Parathyroid adenoma (tissue), 2 donors: Measurements from ENCODE around the gene NCOA7.

ENCODE experiments used
- H2AFZ ChIP-seq: fragments of 300-600 bp; sonication (generic); one replicate; pipeline ENCODE4 v1.7.0; 2017; ENCODE audit warnings: antibody characterized with exemption, mild to moderate bottlenecking
- H3K27ac ChIP-seq: fragments of 300-600 bp; sonication (generic); one replicate; pipeline ENCODE4 v1.7.0; 2017
- H3K27me3 ChIP-seq: fragments of 300-600 bp; sonication (generic); one replicate; pipeline ENCODE4 v1.7.0; 2017; ENCODE audit warnings: low read length; ENCODE audit not compliant: control insufficient read depth, insufficient read depth
- H3K36me3 ChIP-seq: fragments of 300-600 bp; sonication (generic); one replicate; pipeline ENCODE4 v1.7.0; 2017; ENCODE audit warnings: low read length; ENCODE audit not compliant: control insufficient read depth, insufficient read depth
- H3K4me1 ChIP-seq: fragments of 300-600 bp; sonication (generic); one replicate; pipeline ENCODE4 v1.7.0; 2017; ENCODE audit warnings: control low read depth
- H3K4me2 ChIP-seq: fragments of 300-600 bp; sonication (generic); one replicate; pipeline ENCODE4 v1.7.0; 2017; ENCODE audit warnings: low read length
- H3K4me3 ChIP-seq: fragments of 300-600 bp; sonication (generic); one replicate; pipeline ENCODE4 v1.7.0; 2017; ENCODE audit warnings: low read depth, low read length
- H3K79me2 ChIP-seq: fragments of 300-600 bp; sonication (generic); one replicate; pipeline ENCODE4 v1.7.0; 2017; ENCODE audit warnings: control low read depth
- H3K9ac ChIP-seq: fragments of 300-600 bp; sonication (generic); one replicate; pipeline ENCODE4 v1.7.0; 2017; ENCODE audit warnings: mild to moderate bottlenecking
- H3K9me3 ChIP-seq: fragments of 300-600 bp; sonication (generic); one replicate; pipeline ENCODE4 v1.7.0; 2017; ENCODE audit warnings: low read length; ENCODE audit not compliant: control insufficient read depth
- TF ChIP-seq, protein P1 (sequence below): fragments of 300-600 bp; sonication (generic); IDR thresholded peaks from one replicate; pipeline ENCODE4 v1.7.0; 2017; ENCODE audit warnings: antibody characterized with exemption, mild to moderate bottlenecking
- donor health status: primary hyperparathyroidism.

NCOA7 gene

DNA sequence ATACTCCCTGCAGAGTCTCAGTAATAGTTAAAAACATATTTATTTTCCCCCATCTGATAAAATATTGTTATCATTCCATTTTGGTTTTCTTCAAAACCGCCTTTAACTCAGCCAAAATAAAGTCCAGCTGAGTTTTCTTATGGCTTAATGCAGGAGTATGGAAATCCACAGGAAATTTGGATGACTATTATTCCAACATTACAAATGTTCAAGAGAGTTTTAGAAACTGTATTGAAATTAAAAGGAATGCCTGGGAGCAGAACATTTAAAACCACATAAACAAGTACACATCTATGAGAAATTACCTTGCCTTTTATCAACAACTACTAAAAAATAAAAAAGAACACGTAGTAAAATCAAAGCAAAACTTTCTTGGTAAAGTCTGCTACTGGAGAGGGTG lies 45.7 kb downstream of the NCOA7 start:
- H3K27me3 ChIP-seq: no peaks in the 10 kb centered on the region
- H3K4me1 ChIP-seq: peaks cover 3% of the 10 kb centered on the region
- no peak overlapping the region for H2AFZ ChIP-seq
- H3K9me3 ChIP-seq: no peaks in the 10 kb centered on the region
- TF ChIP-seq, protein P1, sequence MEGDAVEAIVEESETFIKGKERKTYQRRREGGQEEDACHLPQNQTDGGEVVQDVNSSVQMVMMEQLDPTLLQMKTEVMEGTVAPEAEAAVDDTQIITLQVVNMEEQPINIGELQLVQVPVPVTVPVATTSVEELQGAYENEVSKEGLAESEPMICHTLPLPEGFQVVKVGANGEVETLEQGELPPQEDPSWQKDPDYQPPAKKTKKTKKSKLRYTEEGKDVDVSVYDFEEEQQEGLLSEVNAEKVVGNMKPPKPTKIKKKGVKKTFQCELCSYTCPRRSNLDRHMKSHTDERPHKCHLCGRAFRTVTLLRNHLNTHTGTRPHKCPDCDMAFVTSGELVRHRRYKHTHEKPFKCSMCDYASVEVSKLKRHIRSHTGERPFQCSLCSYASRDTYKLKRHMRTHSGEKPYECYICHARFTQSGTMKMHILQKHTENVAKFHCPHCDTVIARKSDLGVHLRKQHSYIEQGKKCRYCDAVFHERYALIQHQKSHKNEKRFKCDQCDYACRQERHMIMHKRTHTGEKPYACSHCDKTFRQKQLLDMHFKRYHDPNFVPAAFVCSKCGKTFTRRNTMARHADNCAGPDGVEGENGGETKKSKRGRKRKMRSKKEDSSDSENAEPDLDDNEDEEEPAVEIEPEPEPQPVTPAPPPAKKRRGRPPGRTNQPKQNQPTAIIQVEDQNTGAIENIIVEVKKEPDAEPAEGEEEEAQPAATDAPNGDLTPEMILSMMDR: no peak
- no peaks in the 10 kb centered on the region for H3K36me3 ChIP-seq
- no peak overlapping the region for H3K27ac ChIP-seq
- H3K4me2 ChIP-seq: no peak overlapping the region
- H3K4me3 ChIP-seq: no peak overlapping the region
- peaks cover 5% of the 10 kb centered on the region for H3K79me2 ChIP-seq
- no peak overlapping the region for H3K9ac ChIP-seq

DNA sequence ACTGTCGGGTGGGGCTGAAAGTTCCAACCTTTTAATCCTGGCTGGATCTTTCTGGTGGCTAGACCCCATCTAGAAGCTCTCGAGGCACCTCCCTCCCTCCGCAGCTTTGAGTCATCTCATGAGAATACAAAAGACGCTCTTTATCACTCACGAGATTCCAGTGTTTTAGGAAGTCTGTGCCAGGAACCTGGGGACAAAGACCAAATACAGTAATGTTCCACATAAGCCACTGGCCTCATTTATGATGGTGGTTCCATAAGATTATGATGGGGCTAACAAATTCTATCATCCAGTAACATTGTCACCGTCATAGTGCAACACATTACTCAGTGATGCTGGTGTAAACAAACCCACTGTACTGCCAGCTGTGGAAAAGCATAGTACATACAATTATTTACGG lies 48.7 kb downstream of the NCOA7 start:
- no peak overlapping the region for H3K4me3 ChIP-seq
- H2AFZ ChIP-seq: no peak overlapping the region
- no peaks in the 10 kb centered on the region for H3K36me3 ChIP-seq
- TF ChIP-seq, protein P1: no peak
- peaks cover 3% of the 10 kb centered on the region for H3K4me1 ChIP-seq
- no peak overlapping the region for H3K4me2 ChIP-seq
- peak overlapping the region; percentile 21 for H3K27ac ChIP-seq
- H3K9ac ChIP-seq: no peak overlapping the region
- H3K27me3 ChIP-seq: no peaks in the 10 kb centered on the region
- H3K9me3 ChIP-seq: no peaks in the 10 kb centered on the region
- H3K79me2 ChIP-seq: peaks cover 5% of the 10 kb centered on the region

DNA sequence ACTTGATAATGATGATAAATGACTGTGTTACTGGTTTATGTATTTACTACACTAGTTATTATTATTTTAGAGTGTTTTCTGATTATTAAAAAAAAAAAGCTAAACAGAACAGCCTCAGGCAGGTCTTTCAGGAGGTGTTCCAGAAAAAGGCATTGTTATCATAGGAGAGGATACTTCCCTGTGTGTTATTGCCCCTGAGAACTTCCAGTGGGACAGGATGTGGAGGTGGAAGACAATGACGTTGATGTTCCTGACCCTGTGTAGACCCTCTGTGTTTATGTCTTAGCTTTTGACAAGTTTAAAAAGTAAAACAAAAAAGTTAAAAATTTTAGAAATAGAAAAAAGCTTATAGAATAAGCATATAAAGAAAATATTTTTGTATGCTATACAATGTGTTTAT lies 49.1 kb downstream of the NCOA7 start:
- no peaks in the 10 kb centered on the region for H3K9me3 ChIP-seq
- peaks cover 5% of the 10 kb centered on the region for H3K79me2 ChIP-seq
- H3K4me1 ChIP-seq: peaks cover 3% of the 10 kb centered on the region
- TF ChIP-seq, protein P1: no peak
- no peaks in the 10 kb centered on the region for H3K27me3 ChIP-seq
- H3K27ac ChIP-seq: peak overlapping the region; percentile 21
- H3K4me3 ChIP-seq: no peak overlapping the region
- no peak overlapping the region for H2AFZ ChIP-seq
- H3K36me3 ChIP-seq: no peaks in the 10 kb centered on the region
- H3K9ac ChIP-seq: no peak overlapping the region
- no peak overlapping the region for H3K4me2 ChIP-seq

DNA sequence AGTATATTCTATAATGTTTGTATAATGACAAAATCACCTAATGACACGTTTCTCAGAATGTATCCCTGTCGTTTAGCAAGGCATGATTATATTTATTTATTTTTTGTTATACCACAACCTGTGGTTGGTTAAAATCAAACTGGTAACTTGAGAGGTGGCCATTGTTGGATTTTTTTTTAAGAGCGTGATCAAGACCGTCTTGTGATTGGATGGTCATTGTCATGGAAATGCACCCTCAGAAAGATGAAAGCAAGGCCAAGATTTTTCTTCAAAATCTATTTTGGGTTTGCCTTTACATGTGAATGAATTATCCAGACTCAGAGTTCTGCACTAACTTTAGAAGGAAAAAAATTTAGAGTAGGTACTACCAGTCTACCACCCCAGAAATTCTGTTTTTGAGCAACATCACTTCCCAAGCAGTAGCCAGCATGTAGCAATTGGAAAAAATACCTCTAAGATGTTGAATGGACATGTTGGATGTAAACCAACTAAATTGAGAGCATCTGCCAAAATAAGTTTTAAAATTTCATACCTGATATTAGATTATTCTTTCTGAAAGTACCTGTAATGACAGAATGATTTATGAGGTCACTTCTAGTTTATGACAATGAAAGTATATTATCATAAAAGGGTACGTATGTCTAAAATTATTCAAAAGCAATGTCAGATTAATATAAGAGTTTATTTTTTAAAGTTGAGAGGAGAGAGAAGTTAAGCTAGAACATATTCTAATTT lies 50.8 kb downstream of the NCOA7 start:
- H3K9me3 ChIP-seq: no peaks in the 10 kb centered on the region
- H3K4me2 ChIP-seq: no peak overlapping the region
- no peak overlapping the region for H3K27ac ChIP-seq
- H3K27me3 ChIP-seq: no peaks in the 10 kb centered on the region
- TF ChIP-seq, protein P1: no peak
- no peak overlapping the region for H3K4me3 ChIP-seq
- H3K79me2 ChIP-seq: peaks cover 5% of the 10 kb centered on the region
- H3K36me3 ChIP-seq: no peaks in the 10 kb centered on the region
- H2AFZ ChIP-seq: no peak overlapping the region
- peaks cover 2% of the 10 kb centered on the region for H3K4me1 ChIP-seq
- H3K9ac ChIP-seq: no peak overlapping the region

DNA sequence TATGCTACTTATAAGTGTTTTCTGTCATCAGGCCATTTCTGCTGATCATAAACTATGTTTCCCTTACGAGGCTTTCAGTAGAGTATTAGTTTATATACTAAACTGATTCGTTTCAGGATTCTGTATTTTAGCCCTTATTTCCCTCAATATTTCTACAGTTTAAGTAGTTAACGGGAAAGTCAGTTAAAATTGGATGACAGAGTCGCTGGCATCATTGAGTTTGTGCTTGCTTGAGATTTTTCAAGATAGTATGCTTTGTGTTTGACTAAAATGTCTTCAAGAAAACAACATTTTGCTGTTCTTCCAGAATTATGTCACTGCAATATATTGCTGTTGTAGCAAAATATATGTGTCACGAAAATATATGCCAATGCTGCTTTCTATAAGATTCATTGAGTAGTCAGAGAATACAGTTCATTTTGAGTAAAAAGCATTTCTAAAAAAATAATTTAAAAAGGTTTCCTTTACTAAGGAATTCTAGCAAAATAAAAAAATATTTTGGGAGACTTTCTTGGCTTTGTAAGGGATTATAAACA lies 51.4 kb downstream of the NCOA7 start:
- Histone ChIP-seq H3K27me3 (no peaks in the 10 kb centered on the region), H3K9me3 (no peaks in the 10 kb centered on the region), H3K4me3 (no peak overlapping the region), H3K4me1 (peaks cover 2% of the 10 kb centered on the region), H3K79me2 (peaks cover 5% of the 10 kb centered on the region), H2AFZ (no peak overlapping the region), H3K4me2 (no peak overlapping the region), H3K36me3 (no peaks in the 10 kb centered on the region), H3K9ac (no peak overlapping the region), H3K27ac (no peak overlapping the region)
- TF ChIP-seq, protein P1: no peak
